IMR-90 (cell line): ENCODE results near the gene PARK7. TPM values are rescaled to one million over a fixed set of nuclear protein-coding genes. Genes with fewer than 3 reads are reported as not detected.

Source experiments
- ATAC-seq: fragments of 200-7000 bp; cut with Tn5 transposase; 2 replicates; pipeline ENCODE4 v1.9.1; 2020; ENCODE audit warnings: low read depth, mild to moderate bottlenecking, moderate library complexity
- BruUV-seq: library from RNA; stranded (reverse); fragments of 400-500 nt; replicated peaks from 2 replicates; lab custom pipeline; 2021; lab: Mats Ljungman, UMichigan
- CTCF ChIA-PET: fragments of 300-600 bp; formaldehyde crosslinking; extraction: SDS; loops from one replicate; lab custom pipeline; 2021; ENCODE audit warnings: antibody characterized with exemption; lab: Yijun Ruan, JAX
- POLR2A ChIA-PET: fragments of 300-600 bp; sonication (Branson Sonifier 250); formaldehyde crosslinking; loops from one replicate; lab custom pipeline; 2022; ENCODE audit warnings: antibody characterized with exemption; ENCODE audit not compliant: unreplicated experiment; lab: Charles Lee
- DNase-seq: peaks from one replicate; pipeline ENCODE4 v3.0.0; 2013
- H2AFZ ChIP-seq: replicated peaks from 2 replicates; pipeline ENCODE3; 2013; ENCODE audit warnings: low read length, mild to moderate bottlenecking; ENCODE audit not compliant: poor library complexity
- H2AK5ac ChIP-seq: 2 replicates; pipeline ENCODE4 v1.6.1; 2013; ENCODE audit warnings: low read depth, low read length, inconsistent platforms
- H2AK9ac ChIP-seq: replicated peaks from 2 replicates; pipeline ENCODE3; 2013; ENCODE audit warnings: mild to moderate bottlenecking, low read depth, low read length, moderate library complexity; ENCODE audit not compliant: poor library complexity
- H2BK120ac ChIP-seq: 2 replicates; pipeline ENCODE4 v1.6.1; 2013; ENCODE audit warnings: low read depth, low read length, inconsistent platforms
- H2BK15ac ChIP-seq: 3 replicates; pipeline ENCODE4 v1.6.1; 2013; ENCODE audit warnings: low read depth, low read length, inconsistent platforms
- H2BK20ac ChIP-seq: 2 replicates; pipeline ENCODE4 v1.6.1; 2013; ENCODE audit warnings: low read depth, mild to moderate bottlenecking, inconsistent platforms, low read length, moderate library complexity
- H2BK5ac ChIP-seq: 2 replicates; pipeline ENCODE4 v1.6.1; 2013; ENCODE audit warnings: mild to moderate bottlenecking, low read depth, low read length, inconsistent platforms; ENCODE audit not compliant: poor library complexity, severe bottlenecking
- H3K14ac ChIP-seq: replicated peaks from 2 replicates; pipeline ENCODE4 v1.6.1; 2013; ENCODE audit warnings: low read depth, low read length, inconsistent platforms
- H3K18ac ChIP-seq: 2 replicates; pipeline ENCODE4 v1.6.1; 2013; ENCODE audit warnings: low read depth, low read length, control low read depth
- H3K23ac ChIP-seq: 2 replicates; pipeline ENCODE4 v1.6.1; 2013; ENCODE audit warnings: low read depth, low read length, inconsistent platforms
- H3K27ac ChIP-seq: 2 replicates; pipeline ENCODE4 v1.5.1; 2013; ENCODE audit warnings: mild to moderate bottlenecking, control low read depth, low read length; ENCODE audit not compliant: insufficient read depth
- H3K27me3 ChIP-seq: 2 replicates; pipeline ENCODE4 v1.6.1; 2013; ENCODE audit warnings: low read length; ENCODE audit not compliant: control insufficient read depth, insufficient read depth
- H3K36me3 ChIP-seq: 2 replicates; pipeline ENCODE4 v1.6.1; 2013; ENCODE audit warnings: low read length, mixed read lengths; ENCODE audit not compliant: control insufficient read depth, insufficient read depth
- H3K4ac ChIP-seq: 2 replicates; pipeline ENCODE4 v1.6.1; 2013; ENCODE audit warnings: low read depth, low read length, inconsistent platforms
- H3K4me1 ChIP-seq: 2 replicates; pipeline ENCODE4 v1.6.1; 2013; ENCODE audit warnings: low read length, mixed read lengths; ENCODE audit not compliant: control insufficient read depth, insufficient read depth
- H3K4me2 ChIP-seq: 2 replicates; pipeline ENCODE4 v1.6.1; 2013; ENCODE audit warnings: low read depth, mild to moderate bottlenecking, control low read depth, low read length, moderate library complexity
- H3K4me3 ChIP-seq: 2 replicates; pipeline ENCODE4 v1.5.1; 2013; ENCODE audit warnings: low read depth, mild to moderate bottlenecking, control low read depth, low read length, moderate library complexity; ENCODE audit not compliant: insufficient read depth
- H3K56ac ChIP-seq: 2 replicates; pipeline ENCODE4 v1.6.1; 2013; ENCODE audit warnings: low read length, inconsistent platforms; ENCODE audit not compliant: insufficient read depth; ENCODE audit errors: extremely low read depth
- H3K79me1 ChIP-seq, 2 experiments: 2 replicates each; pipeline ENCODE4 v1.6.1; 2013; ENCODE audit warnings: low read length in 2 of 2, inconsistent platforms in 1 of 2, low read depth in 1 of 2
- H3K9ac ChIP-seq: 2 replicates; pipeline ENCODE4 v1.6.1; 2013; ENCODE audit warnings: low read depth, low read length, control low read depth
- H3K9me1 ChIP-seq: 2 replicates; pipeline ENCODE4 v1.6.1; 2013; ENCODE audit warnings: low read length, inconsistent platforms; ENCODE audit not compliant: insufficient read depth
- H3K9me3 ChIP-seq: 2 replicates; pipeline ENCODE4 v1.6.1; 2013; ENCODE audit warnings: low read length; ENCODE audit not compliant: control insufficient read depth, insufficient read depth
- H4K20me1 ChIP-seq: 2 replicates; pipeline ENCODE4 v1.6.1; 2013; ENCODE audit warnings: low read length, inconsistent platforms; ENCODE audit not compliant: insufficient read depth
- H4K5ac ChIP-seq: 2 replicates; pipeline ENCODE4 v1.6.1; 2013; ENCODE audit warnings: mild to moderate bottlenecking, low read depth, low read length, control low read depth
- H4K8ac ChIP-seq, 2 experiments: 2 replicates each; pipeline ENCODE4 v1.6.1; 2013; ENCODE audit warnings: low read depth in 2 of 2, low read length in 2 of 2, control low read depth in 1 of 2, inconsistent platforms in 1 of 2
- H4K91ac ChIP-seq: 2 replicates; pipeline ENCODE4 v1.6.1; 2013; ENCODE audit warnings: low read depth, low read length, inconsistent platforms; ENCODE audit not compliant: insufficient read depth
- BHLHE40 ChIP-seq: fragments of 150-350 bp; IDR thresholded peaks from 2 replicates; pipeline ENCODE4 v1.6.1; 2016; ENCODE audit warnings: mild to moderate bottlenecking, low read depth, low read length
- CEBPB ChIP-seq: IDR thresholded peaks from 2 replicates; pipeline ENCODE4 v1.6.1; 2012; ENCODE audit warnings: low read depth, low read length, improper control_type of control experiment
- CHD1 ChIP-seq: IDR thresholded peaks from 2 replicates; pipeline ENCODE4 v1.6.1; 2012; ENCODE audit warnings: low read depth, low read length, improper control_type of control experiment
- CTCF ChIP-seq: conservative IDR thresholded peaks from 2 replicates; pipeline ENCODE4 v1.5.1; 2012; ENCODE audit warnings: mild to moderate bottlenecking, low read depth, low read length, improper control_type of control experiment
- ELK1 ChIP-seq: fragments of 150-350 bp; IDR thresholded peaks from 2 replicates; pipeline ENCODE4 v1.6.1; 2016; ENCODE audit warnings: low read depth, mild to moderate bottlenecking, low read length, moderate library complexity, borderline replicate concordance
- FOS ChIP-seq: fragments of 150-350 bp; IDR thresholded peaks from 2 replicates; pipeline ENCODE4 v1.6.1; 2016; ENCODE audit warnings: low read depth, low read length
- MAZ ChIP-seq: IDR thresholded peaks from 2 replicates; pipeline ENCODE4 v1.6.1; 2012; ENCODE audit warnings: low read depth, mild to moderate bottlenecking, low read length, improper control_type of control experiment, moderate library complexity, borderline replicate concordance
- MXI1 ChIP-seq: IDR thresholded peaks from 2 replicates; pipeline ENCODE4 v1.6.1; 2012; ENCODE audit warnings: low read depth, mild to moderate bottlenecking, low read length, moderate library complexity, borderline replicate concordance
- NFE2L2 ChIP-seq: fragments of 150-350 bp; IDR thresholded peaks from 2 replicates; pipeline ENCODE4 v1.6.1; 2016; ENCODE audit warnings: low read depth, mild to moderate bottlenecking, low read length
- POLR2A ChIP-seq: IDR thresholded peaks from 2 replicates; pipeline ENCODE4 v1.6.1; 2012; ENCODE audit warnings: mild to moderate bottlenecking, low read depth, low read length
- RAD21 ChIP-seq: IDR thresholded peaks from 2 replicates; pipeline ENCODE4 v1.6.1; 2012; ENCODE audit warnings: low read length, improper control_type of control experiment
- RCOR1 ChIP-seq: IDR thresholded peaks from 2 replicates; pipeline ENCODE4 v1.6.1; 2012; ENCODE audit warnings: mild to moderate bottlenecking, low read length, improper control_type of control experiment; ENCODE audit not compliant: insufficient replicate concordance
- RFX5 ChIP-seq: IDR thresholded peaks from 2 replicates; pipeline ENCODE4 v1.8.0; 2012; ENCODE audit warnings: low read depth, mild to moderate bottlenecking, low read length, moderate library complexity
- SMC3 ChIP-seq: fragments of 150-350 bp; IDR thresholded peaks from 2 replicates; pipeline ENCODE4 v1.6.1; 2016; ENCODE audit warnings: low read depth, mild to moderate bottlenecking, antibody characterized with exemption, low read length, moderate library complexity
- USF2 ChIP-seq: fragments of 150-350 bp; IDR thresholded peaks from 2 replicates; pipeline ENCODE4 v1.6.1; 2017; ENCODE audit warnings: mild to moderate bottlenecking, antibody characterized with exemption, low read length, low read depth
- WGBS, 2 experiments: methylation state at CpG; one replicate each; pipeline versions ENCODE4 v1.1.5 to v1.1.7; 2013; ENCODE audit warnings: missing lambda C conversion rate in 2 of 2; ENCODE audit not compliant: insufficient read length in 1 of 2; ENCODE audit errors: extremely low coverage in 2 of 2; 5-methylcytosine and 5-hydroxymethylcytosine counted together
- dilution Hi-C: fragments of 300-500 bp; cut with HindIII; formaldehyde crosslinking; loops from one replicate; pipeline ENCODE4 v1.14.3; 2018; ENCODE audit warnings: low sequenced_read_pairs; ENCODE audit not compliant: unreplicated experiment
- in situ Hi-C: fragments of 300-500 bp; cut with MboI; formaldehyde crosslinking; loops from 3 replicates; pipeline ENCODE4 v1.14.3; 2019; ENCODE audit warnings: low sequenced_read_pairs, inconsistent platforms, mixed read lengths
- intact Hi-C: fragments of 100-400 bp; cut with micrococcal nuclease; formaldehyde crosslinking; loops from 2 replicates; pipeline ENCODE4 v1.10.0; 2022
- polyA plus RNA-seq, 3 experiments: library from polyadenylated mRNA; depleted of rRNA; stranded (reverse); fragments of >200 nt; gene quantifications; 2 replicates each; pipeline ENCODE4 v1.2.3, GENCODE V29; 2012; ENCODE audit warnings: low replicate concordance in 1 of 3
- total RNA-seq: library from RNA; depleted of rRNA; stranded (reverse); fragments of >200 nt; gene quantifications from 2 replicates; pipeline ENCODE4 v1.2.3, GENCODE V29; 2012

Gene PARK7
- total and polyA plus RNA-seq, 2 of the 4 experiments (the other 2 are of a cell fraction) = 207 to 357 TPM

- DNase-seq (no peak), ATAC-seq (no peak)
- POLR2A ChIA-PET = no interaction called here
- Histone ChIP-seq H3K4me1 (peaks cover 20% of the 10 kb centered on the region), H4K5ac (no peak overlapping the region), H2BK5ac (peak overlapping the region; percentile 59), H3K36me3 (peaks cover 44% of the 10 kb centered on the region), H4K20me1 (peaks cover 78% of the 10 kb centered on the region), H4K91ac (no peak overlapping the region), H2AK9ac (no peak overlapping the region), H3K9me1 (peaks cover 6% of the 10 kb centered on the region; the same call in 1 of the 2 replicates), H3K23ac (no peak overlapping the region), H3K56ac (no peak overlapping the region), H2AFZ (no peak overlapping the region), H3K27ac (peak overlapping the region; percentile 7; the same call in 1 of the 2 replicates), H4K8ac (peak overlapping the region in 1 of 2 experiments; percentile 44; a peak in 1 of 4 replicates), H2AK5ac (no peak overlapping the region), H3K9ac (no peak overlapping the region), H2BK15ac (0 out of 3 replicates have a peak overlapping the region, but pooled peaks have one; percentile 8), H3K79me1 (peaks cover 36 to 87% of the 10 kb centered on the region in 2 experiments), H3K18ac (no peak overlapping the region), H3K4ac (no peak overlapping the region), H3K4me2 (no peak overlapping the region), H3K14ac (0 out of 2 replicates have a peak overlapping the region, but pooled peaks have one; percentile 3), H2BK120ac (no peak overlapping the region), H3K27me3 (no peaks in the 10 kb centered on the region), H3K4me3 (no peak overlapping the region), H3K9me3 (no peaks in the 10 kb centered on the region), H2BK20ac (no peak overlapping the region)
- in situ Hi-C loops (no loop called here), dilution Hi-C loops (loop anchor here (25.0 kb wide), 1 partner anchor 298 kb away; the partner anchor contains the start of gene SLC45A1), intact Hi-C loops (no loop called here)
- BruUV-seq = no TSS peak
- CTCF ChIA-PET = interaction anchor here (0.5 to 6.7 kb wide), 14 partner anchors 9 to 335 kb away, joined by 3 to 27 read pairs (median 4); no protein-coding TSS in a partner anchor
- WGBS, 2 experiments = 100% methylated on average over 1 of the region's 10 CpGs; no CpG with 5 or more reads in 1 of the 2 experiments
- no peak for TF ChIP-seq RAD21
- no peak for TF ChIP-seq CEBPB
- TF ChIP-seq BHLHE40 = no peak
- no peak for TF ChIP-seq RCOR1
- TF ChIP-seq SMC3 = no peak
- no peak for TF ChIP-seq CTCF
- no peak for TF ChIP-seq CHD1
- no peak for TF ChIP-seq POLR2A
- no peak for TF ChIP-seq NFE2L2
- no peak for TF ChIP-seq RFX5
- no peak for TF ChIP-seq USF2
- TF ChIP-seq MXI1 = no peak
- no peak for TF ChIP-seq FOS
- TF ChIP-seq MAZ = no peak
- TF ChIP-seq ELK1 = no peak
These were observed 53.0 kb downstream of the PARK7 start for GRCh38 chr1:8014381-8014988.
